Suprapubic skin (tissue), 4 donors: ENCODE measurements around the gene F2RL3. TPM values are rescaled to one million over a fixed set of nuclear protein-coding genes. Genes with fewer than 3 reads are reported as not detected.

ENCODE experiments used
- DNase-seq, 2 donors: peaks; one replicate each; pipeline ENCODE4 v3.0.0-alpha.2; 2019; ENCODE audit warnings: low spot score in 2 of 2
- H3K27ac ChIP-seq: fragments of 200-600 bp; sonication (generic); one replicate; pipeline ENCODE4 v1.5.1; 2019
- H3K27me3 ChIP-seq: fragments of 200-600 bp; sonication (generic); one replicate; pipeline ENCODE4 v1.5.1; 2019
- H3K36me3 ChIP-seq: fragments of 200-600 bp; sonication (generic); one replicate; pipeline ENCODE4 v1.5.1; 2019
- H3K4me1 ChIP-seq: fragments of 200-600 bp; sonication (generic); one replicate; pipeline ENCODE4 v1.5.1; 2019
- H3K4me3 ChIP-seq: fragments of 200-600 bp; sonication (generic); one replicate; pipeline ENCODE4 v1.5.1; 2019; ENCODE audit warnings: mild to moderate bottlenecking
- H3K9me3 ChIP-seq: fragments of 200-600 bp; sonication (generic); one replicate; pipeline ENCODE4 v1.5.1; 2019
- EP300 ChIP-seq: sonication (generic); formaldehyde crosslinking; IDR thresholded peaks from one replicate; pipeline ENCODE4 v1.6.1; 2017; ENCODE audit warnings: antibody characterized with exemption
- POLR2A ChIP-seq, 2 donors: fragments of 450-650 bp; IDR thresholded peaks; one replicate each; pipeline ENCODE4 v1.6.1; 2017; ENCODE audit warnings: antibody characterized with exemption in 2 of 2, mild to moderate bottlenecking in 2 of 2, moderate library complexity in 2 of 2
- POLR2AphosphoS5 ChIP-seq, 3 donors: sonication (generic); formaldehyde crosslinking; IDR thresholded peaks; one replicate each; pipeline ENCODE4 v1.6.1; 2017; ENCODE audit warnings: antibody characterized with exemption in 3 of 3
- WGBS: methylation state at CpG from one replicate; pipeline ENCODE4 v1.1.5; 2018; 5-methylcytosine and 5-hydroxymethylcytosine counted together
- total RNA-seq, 4 donors: library from RNA; depleted of rRNA; stranded (reverse); fragments of >200 nt; gene quantifications; one replicate each; pipeline ENCODE4 v1.1.0, GENCODE V29; 2016
- TF ChIP-seq, protein P1 (sequence below), 2 donors: fragments of 200-600 bp in 1 of 2; fragments of 450-650 bp in 1 of 2; sonication (generic) in 1 of 2; IDR thresholded peaks; one replicate each; pipeline ENCODE4 v1.5.1; 2016 to 2019; ENCODE audit warnings: antibody characterized with exemption in 2 of 2, mild to moderate bottlenecking in 1 of 2, moderate library complexity in 1 of 2

Gene F2RL3
- total RNA-seq, 4 donors from 2014 or later = 0.57 to 3.9 (median 1.2) TPM

GRCh38 chr19:16890461-16891184 lies 1.8 kb downstream of the F2RL3 start:
- Histone ChIP-seq H3K27me3 (peaks cover 6% of the 10 kb centered on the region), H3K36me3 (no peaks in the 10 kb centered on the region), H3K4me1 (peaks cover 19% of the 10 kb centered on the region), H3K9me3 (no peaks in the 10 kb centered on the region), H3K27ac (no peak overlapping the region), H3K4me3 (no peak overlapping the region)
- 88% methylated on average over 24 of the region's 24 CpGs for WGBS
- TF ChIP-seq, protein P1, sequence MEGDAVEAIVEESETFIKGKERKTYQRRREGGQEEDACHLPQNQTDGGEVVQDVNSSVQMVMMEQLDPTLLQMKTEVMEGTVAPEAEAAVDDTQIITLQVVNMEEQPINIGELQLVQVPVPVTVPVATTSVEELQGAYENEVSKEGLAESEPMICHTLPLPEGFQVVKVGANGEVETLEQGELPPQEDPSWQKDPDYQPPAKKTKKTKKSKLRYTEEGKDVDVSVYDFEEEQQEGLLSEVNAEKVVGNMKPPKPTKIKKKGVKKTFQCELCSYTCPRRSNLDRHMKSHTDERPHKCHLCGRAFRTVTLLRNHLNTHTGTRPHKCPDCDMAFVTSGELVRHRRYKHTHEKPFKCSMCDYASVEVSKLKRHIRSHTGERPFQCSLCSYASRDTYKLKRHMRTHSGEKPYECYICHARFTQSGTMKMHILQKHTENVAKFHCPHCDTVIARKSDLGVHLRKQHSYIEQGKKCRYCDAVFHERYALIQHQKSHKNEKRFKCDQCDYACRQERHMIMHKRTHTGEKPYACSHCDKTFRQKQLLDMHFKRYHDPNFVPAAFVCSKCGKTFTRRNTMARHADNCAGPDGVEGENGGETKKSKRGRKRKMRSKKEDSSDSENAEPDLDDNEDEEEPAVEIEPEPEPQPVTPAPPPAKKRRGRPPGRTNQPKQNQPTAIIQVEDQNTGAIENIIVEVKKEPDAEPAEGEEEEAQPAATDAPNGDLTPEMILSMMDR (IDR thresholded peaks at IDR 0.05) = no peak
- TF ChIP-seq POLR2A (IDR thresholded peaks at IDR 0.05) (no peak), POLR2AphosphoS5 (IDR thresholded peaks at IDR 0.05) (no peak), EP300 (no peak)
- DNase-seq = no peak

DNA sequence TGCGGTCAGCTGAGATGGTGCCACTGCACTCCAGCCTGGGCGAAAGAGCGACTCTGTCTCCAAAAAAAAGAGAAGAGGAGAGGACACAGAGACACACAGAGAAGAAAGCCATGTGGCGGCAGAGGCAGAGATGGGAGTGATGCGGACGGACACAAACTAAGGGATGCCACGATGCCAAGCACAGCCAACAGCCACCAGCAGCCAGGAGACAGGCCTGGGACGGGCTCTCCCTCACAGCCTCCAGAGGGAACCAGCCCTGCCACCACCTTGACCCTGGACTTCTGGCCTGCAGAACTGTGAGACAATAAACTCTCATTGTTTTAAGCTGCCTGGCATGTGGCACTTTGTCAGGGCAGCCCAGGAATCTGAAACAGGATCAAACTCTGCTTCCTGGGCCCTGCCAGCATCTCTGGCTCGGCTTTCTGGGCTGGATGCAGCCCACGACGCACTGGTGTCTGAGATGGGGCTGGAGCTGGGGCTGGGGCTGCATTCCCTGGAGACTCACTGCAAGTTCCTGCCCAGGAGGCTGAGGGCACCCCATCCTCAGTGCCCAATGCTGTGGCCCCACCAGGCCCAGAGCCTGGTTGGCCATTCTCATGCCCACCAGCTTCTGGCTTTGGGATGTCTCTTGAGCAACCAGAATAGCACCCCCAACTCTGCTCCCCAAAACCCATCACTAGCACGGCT lies 3.0 kb downstream of the F2RL3 start:
- no peak overlapping the region for H3K4me3 ChIP-seq
- H3K36me3 ChIP-seq = no peaks in the 10 kb centered on the region
- no peak for DNase-seq
- peaks cover 6% of the 10 kb centered on the region for H3K27me3 ChIP-seq
- no peaks in the 10 kb centered on the region for H3K9me3 ChIP-seq
- no peak for TF ChIP-seq POLR2AphosphoS5 (IDR thresholded peaks at IDR 0.05)
- 88% methylated on average over 12 of the region's 12 CpGs for WGBS
- peaks cover 30% of the 10 kb centered on the region for H3K4me1 ChIP-seq
- H3K27ac ChIP-seq = no peak overlapping the region

DNA sequence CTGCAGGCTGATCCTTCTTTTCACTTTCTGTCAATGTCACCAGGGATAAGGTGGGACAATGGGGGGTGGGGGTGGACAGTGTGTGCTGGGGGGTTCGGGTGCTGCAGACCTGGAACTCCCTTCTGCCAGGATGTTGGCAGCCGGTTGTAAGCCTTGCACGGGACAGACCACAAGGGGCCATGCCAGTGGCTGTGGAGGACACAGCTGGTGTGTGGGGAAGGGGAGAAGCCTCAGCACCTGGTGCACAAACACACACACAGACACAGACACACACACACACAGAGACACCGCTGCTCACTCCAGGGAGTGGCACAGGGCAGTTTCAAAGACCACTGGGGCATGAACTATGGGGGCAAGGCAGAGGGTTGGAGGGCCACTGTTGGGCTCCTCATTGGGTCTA lies 3.6 kb downstream of the F2RL3 start:
- H3K36me3 ChIP-seq = no peaks in the 10 kb centered on the region

GRCh38 chr19:16892868-16893685 lies 4.3 kb downstream of the F2RL3 start:
- no peaks in the 10 kb centered on the region for H3K9me3 ChIP-seq
- TF ChIP-seq EP300 = no peak
- TF ChIP-seq POLR2A (IDR thresholded peaks at IDR 0.05) = no peak
- TF ChIP-seq POLR2AphosphoS5 (IDR thresholded peaks at IDR 0.05) = no peak
- TF ChIP-seq, protein P1 (IDR thresholded peaks at IDR 0.05) = no peak
- H3K27ac ChIP-seq = no peak overlapping the region
- H3K27me3 ChIP-seq = peaks cover 6% of the 10 kb centered on the region
- H3K36me3 ChIP-seq = no peaks in the 10 kb centered on the region
- no peak for DNase-seq
- peaks cover 33% of the 10 kb centered on the region for H3K4me1 ChIP-seq
- WGBS = 85% methylated on average over 15 of the region's 19 CpGs
- H3K4me3 ChIP-seq = no peak overlapping the region

More for the DNA sequence above, 3.6 kb downstream of the F2RL3 start:
- DNase-seq = no peak
- Histone ChIP-seq H3K4me3 (no peak overlapping the region), H3K9me3 (no peaks in the 10 kb centered on the region), H3K4me1 (peaks cover 28% of the 10 kb centered on the region), H3K27ac (no peak overlapping the region), H3K27me3 (peaks cover 6% of the 10 kb centered on the region)
- TF ChIP-seq, protein P1 (IDR thresholded peaks at IDR 0.05) = no peak
- TF ChIP-seq POLR2A (IDR thresholded peaks at IDR 0.05) (no peak), EP300 (no peak), POLR2AphosphoS5 (IDR thresholded peaks at IDR 0.05) (no peak)
- 80% methylated on average over 1 of the region's 4 CpGs for WGBS

DNA sequence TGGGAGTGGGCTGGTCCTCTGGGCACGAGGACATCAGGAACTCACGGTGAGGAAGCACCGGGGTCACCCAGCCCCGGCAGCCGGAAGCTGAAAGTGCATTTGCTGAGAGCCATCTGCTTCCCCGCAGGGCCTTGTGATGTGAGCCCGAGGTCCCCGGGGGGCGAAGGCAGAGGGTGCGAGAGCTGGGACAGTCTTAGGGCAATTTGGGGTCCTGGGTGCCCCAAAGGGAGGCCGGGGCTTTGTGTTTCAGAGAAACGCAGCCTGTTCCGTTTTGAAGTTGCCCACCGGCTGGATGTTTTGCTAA lies 4.8 kb downstream of the F2RL3 start:
- peaks cover 6% of the 10 kb centered on the region for H3K27me3 ChIP-seq
- no peak for TF ChIP-seq EP300
- no peak for TF ChIP-seq POLR2AphosphoS5 (IDR thresholded peaks at IDR 0.05)
- TF ChIP-seq, protein P1 (IDR thresholded peaks at IDR 0.05) = no peak
- TF ChIP-seq POLR2A (IDR thresholded peaks at IDR 0.05) = no peak
- no peak overlapping the region for H3K27ac ChIP-seq
- no peak for DNase-seq
- no peaks in the 10 kb centered on the region for H3K36me3 ChIP-seq
- no peaks in the 10 kb centered on the region for H3K9me3 ChIP-seq
- peaks cover 30% of the 10 kb centered on the region for H3K4me1 ChIP-seq
- H3K4me3 ChIP-seq = no peak overlapping the region
- 54% methylated on average over 13 of the region's 14 CpGs for WGBS
